Mesenchymal stem cell (in vitro differentiated cells and primary cell): Measurements from ENCODE around the gene C21orf58.

Experiments used
- DNase-seq: peaks from one replicate; pipeline ENCODE4 v3.0.0-alpha.2; 2013
- H2AFZ ChIP-seq: one replicate; pipeline ENCODE4 v1.6.1; 2013; ENCODE audit warnings: low read depth, mild to moderate bottlenecking, control low read depth, inconsistent platforms, low read length, moderate library complexity
- H2AK5ac ChIP-seq: 2 replicates; pipeline ENCODE4 v1.6.1; 2013; ENCODE audit warnings: low read length, moderate library complexity, mild to moderate bottlenecking, inconsistent platforms; ENCODE audit not compliant: severe bottlenecking
- H2BK120ac ChIP-seq: one replicate; pipeline ENCODE4 v1.6.1; 2013; ENCODE audit warnings: low read depth, mild to moderate bottlenecking, inconsistent platforms, low read length, moderate library complexity
- H2BK12ac ChIP-seq, 2 experiments: one replicate each; pipeline ENCODE4 v1.6.1; 2013; ENCODE audit warnings: inconsistent platforms in 2 of 2, low read length in 2 of 2, mild to moderate bottlenecking in 2 of 2, moderate library complexity in 2 of 2, control low read depth in 1 of 2
- H2BK15ac ChIP-seq: one replicate; pipeline ENCODE4 v1.6.1; 2013; ENCODE audit warnings: mild to moderate bottlenecking, low read depth, inconsistent platforms; ENCODE audit not compliant: poor library complexity, severe bottlenecking
- H2BK5ac ChIP-seq: 2 replicates; pipeline ENCODE4 v1.6.1; 2013; ENCODE audit warnings: low read depth, mild to moderate bottlenecking, low read length, control low read depth, inconsistent platforms; ENCODE audit not compliant: poor library complexity, severe bottlenecking
- H3K14ac ChIP-seq, 2 experiments: one replicate each; pipeline ENCODE4 v1.6.1; 2013; ENCODE audit warnings: inconsistent platforms in 2 of 2, low read length in 2 of 2, control low read depth in 1 of 2, mild to moderate bottlenecking in 1 of 2, moderate library complexity in 1 of 2
- H3K18ac ChIP-seq, 2 experiments: one replicate each; pipeline ENCODE4 v1.6.1; 2013; ENCODE audit warnings: inconsistent platforms in 2 of 2, low read length in 2 of 2, control low read depth in 1 of 2, low read depth in 1 of 2, mild to moderate bottlenecking in 1 of 2
- H3K23ac ChIP-seq, 2 experiments: one replicate each; pipeline ENCODE4 v1.6.1; 2013; ENCODE audit warnings: inconsistent platforms in 2 of 2, low read length in 2 of 2, mild to moderate bottlenecking in 2 of 2, moderate library complexity in 2 of 2, control low read depth in 1 of 2
- H3K27ac ChIP-seq: 2 replicates; pipeline ENCODE4 v1.5.1; 2013; ENCODE audit warnings: mild to moderate bottlenecking, moderate library complexity, low read length, control low read depth, inconsistent platforms; ENCODE audit not compliant: poor library complexity, severe bottlenecking
- H3K27me3 ChIP-seq, 2 experiments: 2 replicates each; pipeline versions ENCODE4 v1.6.1 to v1.7.0; 2013; ENCODE audit warnings: low read length in 2 of 2, mild to moderate bottlenecking in 2 of 2, moderate library complexity in 2 of 2, control low read depth in 1 of 2, inconsistent platforms in 1 of 2; ENCODE audit not compliant: control insufficient read depth in 1 of 2, insufficient read depth in 1 of 2
- H3K36me3 ChIP-seq, 2 experiments: 2 replicates each; pipeline versions ENCODE4 v1.6.1 to v1.7.0; 2013; ENCODE audit warnings: low read length in 2 of 2, control low read depth in 1 of 2, inconsistent platforms in 1 of 2, low read depth in 1 of 2, mild to moderate bottlenecking in 1 of 2; ENCODE audit not compliant: insufficient read depth in 2 of 2, control insufficient read depth in 1 of 2
- H3K4ac ChIP-seq, 2 experiments: one replicate each; pipeline ENCODE4 v1.6.1; 2013; ENCODE audit warnings: inconsistent platforms in 2 of 2, low read length in 2 of 2, mild to moderate bottlenecking in 2 of 2, moderate library complexity in 2 of 2, control low read depth in 1 of 2, low read depth in 1 of 2
- H3K4me1 ChIP-seq: 2 replicates; pipeline ENCODE4 v1.6.1; 2013; ENCODE audit warnings: low read depth, low read length, control low read depth; ENCODE audit not compliant: control insufficient read depth, insufficient read depth
- H3K4me2 ChIP-seq: 2 replicates; pipeline ENCODE4 v1.6.1; 2013; ENCODE audit warnings: low read length, mild to moderate bottlenecking, inconsistent platforms; ENCODE audit not compliant: poor library complexity, severe bottlenecking
- H3K4me3 ChIP-seq, 2 experiments: 2 replicates each; pipeline versions ENCODE4 v1.5.1 to v1.7.0; 2013; ENCODE audit warnings: low read length in 2 of 2, mild to moderate bottlenecking in 2 of 2, control low read depth in 1 of 2, low read depth in 1 of 2; ENCODE audit not compliant: insufficient read depth in 1 of 2
- H3K79me1 ChIP-seq: replicated peaks from 2 replicates; pipeline ENCODE4 v1.6.1; 2013; ENCODE audit warnings: mild to moderate bottlenecking, control low read depth, low read length, inconsistent platforms; ENCODE audit not compliant: poor library complexity, severe bottlenecking
- H3K9ac ChIP-seq: 2 replicates; pipeline ENCODE4 v1.7.0; 2013; ENCODE audit warnings: mild to moderate bottlenecking, low read length, moderate library complexity
- H3K9me3 ChIP-seq: 2 replicates; pipeline ENCODE4 v1.7.0; 2013; ENCODE audit warnings: mild to moderate bottlenecking, low read length; ENCODE audit not compliant: control insufficient read depth
- H4K8ac ChIP-seq: one replicate; pipeline ENCODE4 v1.6.1; 2013; ENCODE audit warnings: inconsistent platforms, mild to moderate bottlenecking, low read length, moderate library complexity
- H4K91ac ChIP-seq: one replicate; pipeline ENCODE4 v1.6.1; 2013; ENCODE audit warnings: mild to moderate bottlenecking, low read length, inconsistent platforms
- WGBS: methylation state at CpG from one replicate; pipeline ENCODE4 v1.1.7; 2013; ENCODE audit warnings: mixed read lengths; 5-methylcytosine and 5-hydroxymethylcytosine counted together

Gene C21orf58

GRCh38 chr21:46369520-46370235, 46.0 kb upstream of the C21orf58 start:
- H2AK5ac ChIP-seq = no peak overlapping the region
- 94% methylated on average over 20 of the region's 20 CpGs for WGBS
- no peak overlapping the region for H2BK15ac ChIP-seq

DNA sequence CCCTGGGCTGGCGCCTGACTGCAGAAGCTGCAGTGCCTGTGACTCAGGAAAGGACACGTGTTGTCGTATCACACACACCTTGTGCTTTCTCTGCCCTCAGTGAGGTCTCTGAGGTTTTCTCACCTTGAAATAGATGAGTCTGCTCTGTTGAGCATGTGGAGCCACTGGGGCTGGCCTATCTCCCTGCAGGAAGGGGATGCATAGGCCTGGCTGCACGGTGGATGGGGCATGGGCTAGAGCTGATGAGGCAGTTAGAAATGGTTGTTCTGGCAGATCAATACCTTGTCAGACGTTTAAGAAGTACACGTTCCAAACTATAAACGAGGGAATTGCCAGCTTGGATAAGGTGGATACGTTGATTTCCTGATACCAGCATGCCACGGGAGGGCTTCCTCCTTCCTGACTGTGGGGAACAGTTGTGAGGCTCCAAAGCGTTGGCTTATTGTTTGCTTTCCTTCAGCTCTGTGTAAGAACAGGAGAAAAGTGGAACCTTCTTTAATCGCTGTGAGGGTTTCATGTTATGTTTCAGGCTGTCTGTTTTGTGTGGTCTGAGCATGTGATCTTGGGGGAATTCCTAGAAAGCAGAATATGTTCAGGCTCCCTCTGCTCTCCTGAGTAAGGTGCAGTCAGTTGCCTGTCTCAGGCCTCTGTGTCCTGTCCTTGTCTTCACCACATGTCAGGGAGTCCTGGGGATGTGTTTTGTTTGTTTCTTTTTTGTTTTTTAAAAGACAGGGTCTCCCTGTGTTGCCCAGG, 45.0 kb upstream of the C21orf58 start:
- H3K4me2 ChIP-seq = no peak overlapping the region
- no peak overlapping the region for H2BK5ac ChIP-seq
- H3K79me1 ChIP-seq = peaks cover 41% of the 10 kb centered on the region
- no peak overlapping the region for H2BK120ac ChIP-seq
- no peak overlapping the region for H2AK5ac ChIP-seq
- 96% methylated on average over 11 of the region's 11 CpGs for whole genome bisulfite sequencing
- no peak overlapping the region for H4K91ac ChIP-seq
- H3K4me1 ChIP-seq = peaks cover 8% of the 10 kb centered on the region
- H3K18ac ChIP-seq = no peak overlapping the region
- no peaks in the 10 kb centered on the region for H3K9me3 ChIP-seq
- peaks cover 57 to 62% of the 10 kb centered on the region in 2 experiments for H3K36me3 ChIP-seq
- no peak overlapping the region for H3K27ac ChIP-seq
- no peak overlapping the region for H2BK15ac ChIP-seq
- H2BK12ac ChIP-seq = no peak overlapping the region
- DNase-seq = no peak
- no peak overlapping the region for H2AFZ ChIP-seq
- no peak overlapping the region for H4K8ac ChIP-seq
- H3K23ac ChIP-seq = no peak overlapping the region
- H3K9ac ChIP-seq = no peak overlapping the region
- H3K27me3 ChIP-seq = no peaks in the 10 kb centered on the region
- no peak overlapping the region for H3K4ac ChIP-seq
- H3K4me3 ChIP-seq = no peak overlapping the region
- no peak overlapping the region for H3K14ac ChIP-seq

More at GRCh38 chr21:46369520-46370235, 46.0 kb upstream of the C21orf58 start:
- no peak overlapping the region for H3K18ac ChIP-seq
- peaks cover 47 to 53% of the 10 kb centered on the region in 2 experiments for H3K36me3 ChIP-seq
- no peak for DNase-seq
- H3K79me1 ChIP-seq = peaks cover 37% of the 10 kb centered on the region
- no peak overlapping the region for H2BK120ac ChIP-seq
- H3K27ac ChIP-seq = no peak overlapping the region
- H2BK5ac ChIP-seq = no peak overlapping the region
- H3K9me3 ChIP-seq = no peaks in the 10 kb centered on the region
- H4K8ac ChIP-seq = no peak overlapping the region
- no peak overlapping the region for H2BK12ac ChIP-seq
- no peak overlapping the region for H3K4ac ChIP-seq
- no peak overlapping the region for H3K4me3 ChIP-seq
- no peak overlapping the region for H3K9ac ChIP-seq
- H3K14ac ChIP-seq = no peak overlapping the region
- H4K91ac ChIP-seq = no peak overlapping the region
- H3K4me2 ChIP-seq = no peak overlapping the region
- H2AFZ ChIP-seq = no peak overlapping the region
- H3K27me3 ChIP-seq = no peaks in the 10 kb centered on the region
- no peak overlapping the region for H3K23ac ChIP-seq
- peaks cover 7% of the 10 kb centered on the region for H3K4me1 ChIP-seq

DNA sequence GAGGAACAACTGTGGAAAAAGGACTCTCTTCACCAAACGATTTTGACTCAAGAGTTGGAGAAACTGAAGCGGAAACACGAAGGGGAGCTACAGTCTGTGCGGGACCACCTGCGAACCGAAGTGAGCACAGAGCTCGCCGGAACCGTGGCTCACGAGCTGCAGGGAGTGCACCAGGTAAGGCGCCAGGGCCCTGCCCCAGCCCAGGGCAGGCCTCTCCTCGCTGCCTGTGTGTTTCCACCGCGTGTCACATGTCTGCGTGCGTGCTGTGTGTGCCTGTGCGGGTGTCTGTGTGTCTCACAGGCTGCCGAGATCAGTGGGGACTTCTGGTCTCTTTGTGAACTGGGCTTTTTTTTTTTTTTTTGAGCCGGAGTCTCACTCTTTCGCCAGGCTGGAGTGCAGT, 43.3 kb upstream of the C21orf58 start:
- H3K36me3 ChIP-seq = peaks cover 67 to 70% of the 10 kb centered on the region in 2 experiments
- no peak overlapping the region for H2BK5ac ChIP-seq
- H3K9me3 ChIP-seq = no peaks in the 10 kb centered on the region
- H4K91ac ChIP-seq = no peak overlapping the region
- H2BK12ac ChIP-seq = no peak overlapping the region
- DNase-seq = no peak
- H3K4ac ChIP-seq = no peak overlapping the region
- H3K9ac ChIP-seq = no peak overlapping the region
- no peak overlapping the region for H2AFZ ChIP-seq
- peaks cover 49% of the 10 kb centered on the region for H3K79me1 ChIP-seq
- no peak overlapping the region for H4K8ac ChIP-seq
- H3K23ac ChIP-seq = no peak overlapping the region
- H3K4me1 ChIP-seq = peaks cover 6% of the 10 kb centered on the region
- H2BK15ac ChIP-seq = no peak overlapping the region
- no peak overlapping the region for H3K4me2 ChIP-seq
- H3K14ac ChIP-seq = no peak overlapping the region
- H3K18ac ChIP-seq = no peak overlapping the region
- H2AK5ac ChIP-seq = no peak overlapping the region
- H3K4me3 ChIP-seq = no peak overlapping the region
- H3K27ac ChIP-seq = no peak overlapping the region
- WGBS = 98% methylated on average over 18 of the region's 20 CpGs
- no peaks in the 10 kb centered on the region for H3K27me3 ChIP-seq
- H2BK120ac ChIP-seq = no peak overlapping the region

- Histone ChIP-seq H4K8ac (no peak overlapping the region), H3K4ac (no peak overlapping the region), H3K14ac (no peak overlapping the region), H3K79me1 (peaks cover 46% of the 10 kb centered on the region), H3K4me3 (no peak overlapping the region), H3K9me3 (no peaks in the 10 kb centered on the region), H2BK15ac (no peak overlapping the region), H3K27ac (no peak overlapping the region), H2BK5ac (no peak overlapping the region), H4K91ac (no peak overlapping the region), H3K9ac (no peak overlapping the region), H3K4me2 (no peak overlapping the region), H2BK12ac (no peak overlapping the region), H3K18ac (no peak overlapping the region), H2AK5ac (no peak overlapping the region), H2BK120ac (no peak overlapping the region), H3K36me3 (peaks cover 67 to 68% of the 10 kb centered on the region in 2 experiments), H3K27me3 (no peaks in the 10 kb centered on the region), H3K4me1 (peaks cover 3% of the 10 kb centered on the region), H3K23ac (no peak overlapping the region), H2AFZ (no peak overlapping the region)
- DNase-seq = no peak
- WGBS = 88% methylated on average over 19 of the region's 19 CpGs
These were observed 42.9 kb upstream of the C21orf58 start for GRCh38 chr21:46366561-46366960.
